Measurements from ENCODE around the gene PNMA6E. TPM values are rescaled to one million over a fixed set of nuclear protein-coding genes. Genes with fewer than 3 reads are reported as not detected.

PNMA6E gene
- total and polyA plus RNA-seq, 9 of the 15 experiments (the other 6 are each of a cell fraction or from before 2014, with no cell fraction given) = 0.03 TPM; not detected in 8

DNA sequence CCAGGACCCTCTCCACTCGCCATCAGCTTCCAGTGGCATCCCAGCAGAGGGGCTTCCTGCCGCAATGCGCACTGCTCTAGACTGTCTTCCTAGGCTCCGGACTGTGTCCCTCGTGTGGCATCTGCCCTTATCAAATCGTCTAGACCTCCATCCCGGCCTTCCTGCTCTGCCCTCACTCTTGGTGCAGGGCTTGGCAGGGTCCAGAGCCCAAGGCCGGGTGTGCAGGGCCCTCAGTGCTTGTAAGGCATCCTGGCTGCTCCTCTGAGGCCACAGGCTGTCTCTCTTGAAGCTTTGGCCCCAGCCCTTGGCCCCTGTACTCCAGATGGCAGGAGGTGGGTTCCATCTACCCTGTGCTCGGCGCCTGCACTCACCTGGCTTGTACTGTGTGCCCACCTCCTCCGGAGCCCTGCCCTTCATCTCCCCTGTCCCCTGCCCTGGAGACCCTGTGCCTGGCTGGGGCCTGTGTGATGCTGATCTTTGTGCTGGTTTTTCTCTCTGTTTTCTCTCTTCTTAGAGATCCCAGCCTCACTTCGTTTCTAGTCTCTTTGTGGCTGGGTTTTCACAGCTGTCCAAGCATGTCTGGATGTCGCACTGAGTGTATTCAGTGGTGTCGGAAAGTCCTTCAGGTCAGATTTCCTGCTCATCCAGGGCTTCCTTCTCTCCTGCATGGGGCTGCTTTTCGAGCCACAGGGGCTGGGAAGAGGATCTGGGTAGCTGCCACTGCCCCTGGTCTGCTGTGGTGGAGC is 48.4 kb upstream of the PNMA6E start:
- DNase-seq (ENCODE audit: extremely low read depth in 1 of 4, low spot score in 3 of 4) (no peak), ATAC-seq (no peak), FAIRE-seq (no peak)
- H2AFZ ChIP-seq (ENCODE audit: low read depth, low read length) = no peak overlapping the region
- H3K4me2 ChIP-seq (ENCODE audit: insufficient read depth, low read length) = no peak overlapping the region
- no peaks in the 10 kb centered on the region for H3K9me1 ChIP-seq (ENCODE audit: control insufficient read depth, insufficient read depth, low read length)
- H3K36me3 ChIP-seq (ENCODE audit: control insufficient read depth, insufficient read depth, low read length) = peaks cover 32% of the 10 kb centered on the region; the same call in 2 of the 3 replicates
- H3K27ac ChIP-seq (ENCODE audit: extremely low read depth, low read depth, low read length) = no peak overlapping the region
- in situ Hi-C loops (cut with MboI) = no loop called here
- H3K79me2 ChIP-seq (ENCODE audit: control insufficient read depth, insufficient read depth, low read length) = no peaks in the 10 kb centered on the region
- H3K4me1 ChIP-seq (replicated peaks in 1 of 2; ENCODE audit: control insufficient read depth in 2 of 2, insufficient read depth in 2 of 2, low read length in 2 of 2) = peaks cover 0 to 28% of the 10 kb centered on the region in 2 experiments; a peak in 2 of 5 replicates
- WGBS (ENCODE audit: insufficient coverage, low coverage, missing lambda C conversion rate) = 75% methylated on average over 7 of the region's 15 CpGs
- POLR2A ChIA-PET = interaction anchor here (0.6 kb wide), 1 partner anchor 627 kb away, joined by 3 read pairs; no protein-coding TSS in a partner anchor
- no peak overlapping the region for H3K4me3 ChIP-seq
- CTCF ChIA-PET (ENCODE audit: low intra/inter-chr PET ratio) = no interaction called here
- intact Hi-C loops (cut with micrococcal nuclease) = no loop called here
- no peaks in the 10 kb centered on the region for H3K9me3 ChIP-seq (replicated peaks; ENCODE audit: control insufficient read depth, insufficient read depth, low read depth, low read length)
- H3K9ac ChIP-seq (ENCODE audit: insufficient read depth in 1 of 2, low read depth in 2 of 2, low read length in 2 of 2) = peak overlapping the region in 1 of 2 experiments; percentile 35; a peak in 1 of 4 replicates
- no peaks in the 10 kb centered on the region for H4K20me1 ChIP-seq (replicated peaks; ENCODE audit: control insufficient read depth, insufficient read depth, low read length)
- H3K27me3 ChIP-seq (ENCODE audit: control insufficient read depth in 2 of 2, insufficient read depth in 2 of 2, low read length in 2 of 2) = no peaks in the 10 kb centered on the region
- no TSS peak for BruUV-seq (replicated peaks)
- TF ChIP-seq POLR3A (IDR thresholded peaks at IDR 0.05; ENCODE audit: borderline replicate concordance, extremely low read depth, insufficient read depth, insufficient read length) (no peak), YY1 (IDR thresholded peaks at IDR 0.05; ENCODE audit: borderline replicate concordance in 1 of 3, control insufficient read depth in 1 of 3, extremely low read depth in 1 of 3, insufficient read depth in 3 of 3, insufficient read length in 1 of 3, insufficient replicate concordance in 2 of 3, low read depth in 1 of 3, low read length in 2 of 3) (no peak), TRIM28 (IDR thresholded peaks at IDR 0.05) (no peak), KLF16 (IDR thresholded peaks at IDR 0.05) (no peak), SP2 (IDR thresholded peaks at IDR 0.05; ENCODE audit: extremely low read depth, low read depth, low read length, poor library complexity, severe bottlenecking) (no peak), HNRNPLL (IDR thresholded peaks at IDR 0.05; ENCODE audit: low read depth, low read length, poor library complexity, severe bottlenecking) (no peak), SMAD1 (IDR thresholded peaks at IDR 0.05; ENCODE audit: low read depth, low read length, partially characterized antibody) (no peak), ZNF121 (CRISPR knock-in tag; conservative IDR thresholded peaks at IDR 0.05) (no peak), CREM (IDR thresholded peaks at IDR 0.05; ENCODE audit: low read depth) (no peak)
- TF ChIP-seq, protein P1, sequence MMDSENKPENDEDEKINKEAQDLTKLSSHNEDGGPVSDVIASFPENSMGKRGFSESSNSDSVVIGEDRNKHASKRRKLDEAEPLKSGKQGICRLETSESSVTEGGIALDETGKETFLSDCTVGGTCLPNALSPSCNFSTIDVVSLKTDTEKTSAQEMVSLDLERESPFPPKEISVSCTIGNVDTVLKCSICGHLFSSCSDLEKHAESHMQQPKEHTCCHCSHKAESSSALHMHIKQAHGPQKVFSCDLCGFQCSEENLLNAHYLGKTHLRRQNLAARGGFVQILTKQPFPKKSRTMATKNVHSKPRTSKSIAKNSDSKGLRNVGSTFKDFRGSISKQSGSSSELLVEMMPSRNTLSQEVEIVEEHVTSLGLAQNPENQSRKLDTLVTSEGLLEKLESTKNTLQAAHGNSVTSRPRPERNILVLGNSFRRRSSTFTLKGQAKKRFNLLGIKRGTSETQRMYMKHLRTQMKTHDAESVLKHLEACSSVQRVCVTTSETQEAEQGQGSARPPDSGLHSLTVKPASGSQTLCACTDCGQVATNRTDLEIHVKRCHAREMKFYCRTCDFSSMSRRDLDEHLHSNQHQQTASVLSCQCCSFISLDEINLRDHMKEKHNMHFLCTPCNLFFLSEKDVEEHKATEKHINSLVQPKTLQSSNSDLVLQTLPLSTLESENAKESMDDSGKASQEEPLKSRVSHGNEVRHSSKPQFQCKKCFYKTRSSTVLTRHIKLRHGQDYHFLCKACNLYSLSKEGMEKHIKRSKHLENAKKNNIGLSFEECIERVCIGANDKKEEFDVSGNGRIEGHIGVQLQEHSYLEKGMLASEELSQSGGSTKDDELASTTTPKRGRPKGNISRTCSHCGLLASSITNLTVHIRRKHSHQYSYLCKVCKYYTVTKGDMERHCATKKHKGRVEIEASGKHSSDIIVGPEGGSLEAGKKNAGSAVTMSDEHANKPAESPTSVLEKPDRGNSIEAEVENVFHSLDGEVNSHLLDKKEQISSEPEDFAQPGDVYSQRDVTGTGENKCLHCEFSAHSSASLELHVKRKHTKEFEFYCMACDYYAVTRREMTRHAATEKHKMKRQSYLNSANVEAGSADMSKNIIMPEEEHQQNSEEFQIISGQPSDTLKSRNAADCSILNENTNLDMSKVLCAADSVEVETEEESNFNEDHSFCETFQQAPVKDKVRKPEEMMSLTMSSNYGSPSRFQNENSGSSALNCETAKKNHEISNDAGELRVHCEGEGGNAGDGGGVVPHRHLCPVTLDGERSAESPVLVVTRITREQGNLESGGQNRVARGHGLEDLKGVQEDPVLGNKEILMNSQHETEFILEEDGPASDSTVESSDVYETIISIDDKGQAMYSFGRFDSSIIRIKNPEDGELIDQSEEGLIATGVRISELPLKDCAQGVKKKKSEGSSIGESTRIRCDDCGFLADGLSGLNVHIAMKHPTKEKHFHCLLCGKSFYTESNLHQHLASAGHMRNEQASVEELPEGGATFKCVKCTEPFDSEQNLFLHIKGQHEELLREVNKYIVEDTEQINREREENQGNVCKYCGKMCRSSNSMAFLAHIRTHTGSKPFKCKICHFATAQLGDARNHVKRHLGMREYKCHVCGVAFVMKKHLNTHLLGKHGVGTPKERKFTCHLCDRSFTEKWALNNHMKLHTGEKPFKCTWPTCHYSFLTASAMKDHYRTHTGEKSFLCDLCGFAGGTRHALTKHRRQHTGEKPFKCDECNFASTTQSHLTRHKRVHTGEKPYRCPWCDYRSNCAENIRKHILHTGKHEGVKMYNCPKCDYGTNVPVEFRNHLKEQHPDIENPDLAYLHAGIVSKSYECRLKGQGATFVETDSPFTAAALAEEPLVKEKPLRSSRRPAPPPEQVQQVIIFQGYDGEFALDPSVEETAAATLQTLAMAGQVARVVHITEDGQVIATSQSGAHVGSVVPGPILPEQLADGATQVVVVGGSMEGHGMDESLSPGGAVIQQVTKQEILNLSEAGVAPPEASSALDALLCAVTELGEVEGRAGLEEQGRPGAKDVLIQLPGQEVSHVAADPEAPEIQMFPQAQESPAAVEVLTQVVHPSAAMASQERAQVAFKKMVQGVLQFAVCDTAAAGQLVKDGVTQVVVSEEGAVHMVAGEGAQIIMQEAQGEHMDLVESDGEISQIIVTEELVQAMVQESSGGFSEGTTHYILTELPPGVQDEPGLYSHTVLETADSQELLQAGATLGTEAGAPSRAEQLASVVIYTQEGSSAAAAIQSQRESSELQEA (IDR thresholded peaks at IDR 0.05; ENCODE audit: low read depth) = no peak
- TF ChIP-seq, protein P2, sequence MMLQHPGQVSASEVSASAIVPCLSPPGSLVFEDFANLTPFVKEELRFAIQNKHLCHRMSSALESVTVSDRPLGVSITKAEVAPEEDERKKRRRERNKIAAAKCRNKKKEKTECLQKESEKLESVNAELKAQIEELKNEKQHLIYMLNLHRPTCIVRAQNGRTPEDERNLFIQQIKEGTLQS (IDR thresholded peaks at IDR 0.05) = no peak
- TF ChIP-seq, protein P2 (CRISPR knock-in tag; conservative IDR thresholded peaks at IDR 0.05) = no peak

Measured in K562 (cell line).